Kidney epithelial cell (primary cell): ENCODE results near the gene MOCS2. TPM values are rescaled to one million over a fixed set of nuclear protein-coding genes. Genes with fewer than 3 reads are reported as not detected.

Experiments
- DNase-seq: peaks from one replicate; pipeline ENCODE4 v3.0.0-alpha.2; 2010; ENCODE audit warnings: low read depth
- H3K27me3 ChIP-seq: 2 replicates; pipeline ENCODE4 v1.6.0; 2011; ENCODE audit warnings: low read length; ENCODE audit not compliant: control insufficient read depth, insufficient read depth
- H3K36me3 ChIP-seq: 2 replicates; pipeline ENCODE4 v1.5.1; 2011; ENCODE audit warnings: low read length; ENCODE audit not compliant: control insufficient read depth, insufficient read depth
- H3K4me3 ChIP-seq: 2 replicates; pipeline ENCODE4 v1.5.1; 2011; ENCODE audit warnings: low read depth, mild to moderate bottlenecking, control low read depth, low read length
- CTCF ChIP-seq: IDR thresholded peaks from 2 replicates; pipeline ENCODE4 v1.5.1; 2011; ENCODE audit warnings: mild to moderate bottlenecking, moderate library complexity, low read length, control low read depth, inconsistent platforms; ENCODE audit not compliant: insufficient read depth, poor library complexity, severe bottlenecking
- total RNA-seq: library from RNA; depleted of rRNA; stranded (reverse); fragments of >200 nt; gene quantifications from 2 replicates; pipeline ENCODE4 v1.2.3, GENCODE V29; 2015

Gene MOCS2
- total RNA-seq, 1 donor from 2014 or later, result 32.0 TPM

DNA sequence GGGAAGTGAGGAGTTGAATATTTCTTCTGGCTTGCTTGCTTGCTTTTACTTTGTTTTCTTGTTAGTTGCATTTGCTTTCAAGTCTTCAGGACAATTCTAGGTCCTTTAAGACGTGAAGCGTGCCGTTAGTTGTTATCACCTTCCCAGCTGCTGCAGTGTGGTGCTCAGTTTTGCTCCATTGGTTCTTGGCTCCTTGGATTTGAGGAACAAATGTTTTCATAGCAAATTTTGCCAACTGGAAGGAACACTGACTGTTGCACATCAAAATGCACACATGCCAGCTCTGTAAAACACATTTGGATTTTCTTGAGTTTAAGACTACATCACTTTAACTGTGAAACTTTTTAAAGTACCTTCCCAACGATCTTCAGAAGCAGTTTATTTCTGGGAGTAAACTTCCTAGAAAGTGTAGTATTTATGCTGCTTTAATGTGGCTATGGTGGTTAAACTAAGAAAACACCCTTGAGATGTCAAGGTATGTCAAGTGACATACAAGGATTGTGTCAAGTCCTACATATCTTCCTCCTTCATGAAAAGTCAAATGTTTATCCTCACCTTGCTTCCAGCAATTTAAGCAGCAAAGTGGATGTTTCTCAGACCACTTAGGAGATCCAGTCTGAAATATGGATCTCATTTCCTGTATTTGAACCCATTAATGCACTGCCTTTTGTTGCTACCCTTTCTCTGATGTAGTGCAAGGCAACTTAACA lies 24.9 kb downstream of the MOCS2 start:
- Histone ChIP-seq H3K27me3 (no peaks in the 10 kb centered on the region), H3K4me3 (no peak overlapping the region), H3K36me3 (no peaks in the 10 kb centered on the region)
- no peak for TF ChIP-seq CTCF
- no peak for DNase-seq

DNA sequence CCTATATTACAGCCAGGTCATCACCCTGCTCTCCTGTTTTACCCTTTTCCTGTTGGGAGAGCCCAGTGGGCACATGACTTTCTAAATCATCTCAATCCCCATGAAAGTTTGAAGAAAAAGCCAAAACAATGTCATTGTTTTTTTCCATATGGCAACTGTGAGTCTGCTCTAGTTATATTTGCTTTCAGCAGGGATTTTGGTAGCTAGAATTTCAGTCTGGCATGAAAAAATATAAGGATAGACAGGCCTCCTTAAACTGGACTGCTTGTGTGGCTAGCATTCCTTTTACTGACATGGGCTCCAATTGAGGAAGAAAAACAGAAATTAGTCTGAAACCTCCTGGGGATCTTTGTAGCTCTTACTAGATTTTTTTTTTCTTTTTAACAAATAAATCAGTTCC lies 25.6 kb downstream of the MOCS2 start:
- no peak for TF ChIP-seq CTCF
- no peak for DNase-seq
- no peaks in the 10 kb centered on the region for H3K36me3 ChIP-seq

GRCh38 chr5:53080271-53080670 lies 29.3 kb downstream of the MOCS2 start:
- DNase-seq, result no peak
- H3K36me3 ChIP-seq, result peaks cover 5% of the 10 kb centered on the region
- TF ChIP-seq CTCF, result no peak
- H3K27me3 ChIP-seq, result no peaks in the 10 kb centered on the region
- no peak overlapping the region for H3K4me3 ChIP-seq

More for the DNA sequence above, 25.6 kb downstream of the MOCS2 start:
- Histone ChIP-seq H3K27me3 (no peaks in the 10 kb centered on the region), H3K4me3 (no peak overlapping the region)

DNA sequence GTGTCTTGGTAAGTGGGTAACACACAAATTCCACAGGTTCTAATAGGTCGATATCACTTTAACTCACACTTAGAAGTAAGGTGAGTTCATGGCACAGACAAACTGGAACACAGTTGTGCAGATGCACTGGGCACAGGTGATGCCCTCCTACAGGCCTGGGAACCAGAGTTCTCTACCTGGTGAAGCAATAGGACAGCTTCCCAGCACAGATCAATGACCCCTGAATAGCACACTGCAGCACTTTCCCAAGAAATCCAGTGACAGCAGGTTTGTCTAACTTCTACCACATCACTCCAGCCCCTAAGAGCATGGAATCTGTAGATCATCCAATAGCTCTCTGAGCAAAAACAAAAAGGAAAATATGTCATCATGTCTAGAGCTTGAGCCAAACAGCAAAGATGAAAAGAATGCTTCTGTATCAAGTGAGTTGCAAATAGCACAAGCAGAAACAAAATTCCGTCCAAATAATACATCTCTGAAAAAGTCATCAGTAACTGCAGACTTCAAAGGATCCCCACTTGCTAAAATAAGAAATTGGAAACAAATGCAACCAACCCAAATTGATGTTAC lies 33.5 kb downstream of the MOCS2 start:
- Histone ChIP-seq H3K4me3 (no peak overlapping the region), H3K36me3 (peaks cover 7% of the 10 kb centered on the region), H3K27me3 (no peaks in the 10 kb centered on the region)
- no peak for TF ChIP-seq CTCF
- DNase-seq, result no peak

DNA sequence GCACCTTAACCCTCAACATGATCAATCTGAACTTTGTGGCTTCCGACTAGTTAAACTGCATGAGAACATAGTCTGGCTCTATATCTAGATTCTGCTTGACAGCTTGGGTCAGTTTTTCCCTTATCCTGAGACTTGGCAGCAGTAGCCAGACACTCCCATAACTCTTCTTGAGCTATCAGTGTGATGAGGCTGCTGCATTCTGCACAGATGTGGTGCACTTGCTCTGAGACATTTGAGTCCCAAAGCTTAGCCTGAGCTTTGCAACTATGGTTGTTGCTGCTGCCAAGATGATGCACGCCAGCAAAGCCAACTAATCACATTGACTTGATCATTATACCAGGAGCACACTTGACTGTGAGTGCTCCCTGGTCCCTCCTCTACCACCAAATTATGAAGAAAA lies 36.2 kb downstream of the MOCS2 start:
- no peak for TF ChIP-seq CTCF
- Histone ChIP-seq H3K36me3 (peaks cover 7% of the 10 kb centered on the region), H3K27me3 (no peaks in the 10 kb centered on the region), H3K4me3 (no peak overlapping the region)
- DNase-seq, result no peak

GRCh38 chr5:53071738-53072137 lies 37.8 kb downstream of the MOCS2 start:
- Histone ChIP-seq H3K4me3 (no peak overlapping the region), H3K36me3 (peaks cover 7% of the 10 kb centered on the region), H3K27me3 (no peaks in the 10 kb centered on the region)
- no peak for DNase-seq
- TF ChIP-seq CTCF, result no peak
